COLO668 (cell line): Measurements from ENCODE around the gene TEKT1.
"Not testable (repeated sequence)": the region's sequence is repeated elsewhere in the genome, so short reads cannot be mapped to it uniquely, and the experiment has no call there.

Experiments
- DNase-seq: peaks from one replicate; lab custom pipeline; 2025; ENCODE audit not compliant: unreplicated experiment; lab: John Stamatoyannopoulos, UW

The TEKT1 gene

GRCh38 chr17:6831661-6832263 is at the start of gene TEKT1:
Gene TEKT1, minus strand, starts transcription at chr17:6831729. Its CDS starts 1,353 bp downstream, at chr17:6830376.
- DNase-seq, result peak; percentile 30

- DNase-seq, result not testable (repeated sequence)
These were observed 47.9 kb upstream of the TEKT1 start for GRCh38 chr17:6879221-6879975.

GRCh38 chr17:6875276-6875675 is 43.7 kb upstream of the TEKT1 start:
- DNase-seq, result not testable (repeated sequence)

GRCh38 chr17:6872936-6873335 is 41.4 kb upstream of the TEKT1 start:
- no peak for DNase-seq

GRCh38 chr17:6870841-6871240 is 39.3 kb upstream of the TEKT1 start:
- DNase-seq, result no peak

- no peak for DNase-seq
These were observed 37.1 kb upstream of the TEKT1 start for GRCh38 chr17:6868582-6868981.

GRCh38 chr17:6867849-6868248 is 36.3 kb upstream of the TEKT1 start:
- no peak for DNase-seq

GRCh38 chr17:6862825-6863224 is 31.3 kb upstream of the TEKT1 start:
- no peak for DNase-seq

- DNase-seq, result no peak
These were observed 30.6 kb upstream of the TEKT1 start for GRCh38 chr17:6862122-6862521.

GRCh38 chr17:6857904-6858303 is 26.4 kb upstream of the TEKT1 start:
- DNase-seq, result no peak

GRCh38 chr17:6857336-6857735 is 25.8 kb upstream of the TEKT1 start:
- DNase-seq, result no peak

- no peak for DNase-seq
These were observed 24.5 kb upstream of the TEKT1 start for GRCh38 chr17:6856051-6856450.

- peak; percentile 49 for DNase-seq
These were observed 22.4 kb upstream of the TEKT1 start for GRCh38 chr17:6853764-6854442.

GRCh38 chr17:6848545-6849179 is 17.1 kb upstream of the TEKT1 start:
- peak; percentile 16 for DNase-seq

GRCh38 chr17:6846138-6846537 is 14.6 kb upstream of the TEKT1 start:
- not testable (repeated sequence) for DNase-seq

- not testable (repeated sequence) for DNase-seq
These were observed 12.9 kb upstream of the TEKT1 start for GRCh38 chr17:6844406-6844805.

GRCh38 chr17:6843241-6843880 is 11.8 kb upstream of the TEKT1 start:
- DNase-seq, result no peak

- not testable (repeated sequence) for DNase-seq
These were observed 10.2 kb upstream of the TEKT1 start for GRCh38 chr17:6841769-6842168.

- DNase-seq, result no peak
These were observed 1.0 kb downstream of the TEKT1 start for GRCh38 chr17:6830383-6830986.

- no peak for DNase-seq
These were observed 8.5 kb downstream of the TEKT1 start for GRCh38 chr17:6823011-6823442.

GRCh38 chr17:6818938-6819337 is 12.6 kb downstream of the TEKT1 start:
- no peak for DNase-seq
